Activated CD4-positive, alpha-beta T cell treated with anti-CD3 and anti-CD28 coated beads, Interleukin-2, amount 10 ng/mL, durations not matched to agents 7 days and 5 days (primary cell): ENCODE data around the gene DMD. TPM values are rescaled to one million over a fixed set of nuclear protein-coding genes. Genes with fewer than 3 reads are reported as not detected.

ENCODE experiments used
- CTCF ChIA-PET: fragments of 350-600 bp; sonication (Branson Sonifier 250); formaldehyde crosslinking; loops from one replicate; lab custom pipeline; 2021; ENCODE audit warnings: antibody characterized with exemption; lab: Charles Lee
- POLR2A ChIA-PET: fragments of 350-600 bp; sonication (Branson Sonifier 250); formaldehyde crosslinking; loops from one replicate; lab custom pipeline; 2021; ENCODE audit warnings: antibody characterized with exemption; lab: Charles Lee
- DNase-seq: peaks from one replicate; pipeline ENCODE4 v3.0.0-alpha.2; 2020
- H3K27ac Mint-ChIP-seq: one replicate; pipeline ENCODE4 v1.8.0; 2021; ENCODE audit warnings: mild to moderate bottlenecking, moderate library complexity, mixed read lengths
- H3K27me3 Mint-ChIP-seq: one replicate; pipeline ENCODE4 v1.8.0; 2021; ENCODE audit warnings: mixed read lengths
- H3K36me3 Mint-ChIP-seq: one replicate; pipeline ENCODE4 v1.8.0; 2021; ENCODE audit warnings: low read depth, mixed read lengths
- H3K4me1 Mint-ChIP-seq: one replicate; pipeline ENCODE4 v1.8.0; 2021; ENCODE audit warnings: mixed read lengths
- H3K4me3 Mint-ChIP-seq: one replicate; pipeline ENCODE4 v1.8.0; 2021; ENCODE audit warnings: mild to moderate bottlenecking, moderate library complexity, mixed read lengths
- H3K9me3 Mint-ChIP-seq: one replicate; pipeline ENCODE4 v1.8.0; 2021; ENCODE audit warnings: mixed read lengths
- total RNA-seq, 2 experiments: library from RNA; stranded (reverse); gene quantifications; one replicate each; pipeline ENCODE4 v1.2.3, GENCODE V29; 2021

DMD gene
- total RNA-seq, 2 experiments from 2014 or later = 0.57 to 0.83 TPM

DNA sequence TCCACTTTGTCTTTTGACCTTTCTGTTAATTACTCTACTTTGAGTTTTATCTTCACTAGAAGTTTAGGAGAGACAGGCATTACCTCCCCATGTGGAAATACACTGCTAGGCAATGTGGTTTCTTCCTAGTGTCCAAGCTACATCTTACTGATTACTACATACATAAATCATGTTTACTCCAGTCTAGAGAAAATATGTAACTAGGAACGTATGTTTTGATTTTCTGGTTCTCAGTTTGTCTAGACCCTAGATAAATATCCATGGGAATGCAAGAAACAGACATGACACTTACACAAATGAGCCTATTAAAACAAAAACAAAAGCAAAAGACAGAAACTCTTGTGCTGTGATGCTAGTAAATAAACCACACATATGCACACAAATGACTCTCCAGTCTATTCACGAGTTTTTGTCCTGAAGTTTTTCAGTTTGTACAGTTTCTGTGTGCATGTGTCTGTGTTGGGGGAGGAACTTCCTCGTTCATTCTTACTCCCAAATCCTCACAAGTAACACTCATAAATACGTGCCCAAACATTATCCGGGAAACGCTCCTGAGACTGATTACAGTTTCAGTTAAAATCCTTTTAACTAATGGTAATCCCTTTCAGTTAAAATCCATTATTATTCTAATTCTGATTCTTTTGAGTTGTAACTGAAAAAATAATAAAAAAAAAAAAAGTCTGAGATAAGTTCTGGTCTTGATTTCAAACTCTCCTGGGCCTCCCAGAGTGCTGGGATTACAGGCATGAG is 1856.0 kb downstream of the DMD start:
- Mint-ChIP-seq H3K27me3 (no peaks in the 10 kb centered on the region), H3K9me3 (no peaks in the 10 kb centered on the region), H3K36me3 (no peaks in the 10 kb centered on the region), H3K4me3 (no peak overlapping the region), H3K27ac (no peak overlapping the region), H3K4me1 (no peaks in the 10 kb centered on the region)
- ChIA-PET CTCF (no interaction called here), POLR2A (no interaction called here)
- no peak for DNase-seq

- POLR2A ChIA-PET = no interaction called here
- Mint-ChIP-seq H3K27me3 (peaks cover 1% of the 10 kb centered on the region), H3K9me3 (no peaks in the 10 kb centered on the region), H3K4me1 (no peaks in the 10 kb centered on the region), H3K4me3 (no peak overlapping the region), H3K27ac (no peak overlapping the region), H3K36me3 (no peaks in the 10 kb centered on the region)
- no peak for DNase-seq
- CTCF ChIA-PET = no interaction called here
These were observed 1858.3 kb downstream of the DMD start for GRCh38 chrX:31353095-31353494.

DNA sequence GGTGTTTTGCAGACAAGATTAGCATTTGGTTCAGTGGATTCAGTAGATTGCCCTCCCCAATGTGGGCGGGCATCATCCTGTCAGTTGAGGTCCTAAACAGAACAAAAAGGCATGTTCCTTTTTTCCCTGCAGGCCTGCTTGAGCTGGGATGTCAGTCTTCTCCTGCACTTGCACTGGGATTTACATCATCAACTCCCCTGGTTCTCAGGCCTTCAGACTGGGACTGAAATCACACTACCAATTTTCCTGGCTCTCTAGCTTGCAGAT is 1860.6 kb downstream of the DMD start:
- POLR2A ChIA-PET = no interaction called here
- Mint-ChIP-seq H3K4me3 (no peak overlapping the region), H3K9me3 (no peaks in the 10 kb centered on the region), H3K36me3 (no peaks in the 10 kb centered on the region), H3K4me1 (no peaks in the 10 kb centered on the region), H3K27me3 (peaks cover 1% of the 10 kb centered on the region), H3K27ac (no peak overlapping the region)
- CTCF ChIA-PET = no interaction called here
- DNase-seq = no peak

GRCh38 chrX:31349515-31349914 is 1861.8 kb downstream of the DMD start:
- POLR2A ChIA-PET = no interaction called here
- Mint-ChIP-seq H3K4me1 (no peaks in the 10 kb centered on the region), H3K36me3 (no peaks in the 10 kb centered on the region)

DNA sequence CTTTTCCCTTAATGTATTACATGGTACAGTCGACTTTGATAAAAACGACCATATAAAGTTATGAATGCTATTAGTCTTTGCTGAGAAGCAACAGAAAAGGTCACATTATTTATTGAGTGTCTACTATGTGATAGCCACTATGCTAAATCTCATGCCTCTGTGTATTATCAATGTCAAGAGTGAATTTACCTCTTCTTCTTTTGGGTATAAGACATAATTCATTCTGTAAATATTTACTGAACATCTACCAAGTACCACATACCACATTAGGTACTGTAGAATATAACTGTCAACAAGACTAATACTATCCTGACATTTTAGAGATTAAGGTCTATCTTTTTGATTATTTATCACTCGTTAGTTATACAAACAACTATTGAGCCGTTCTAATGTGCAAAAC is 1870.8 kb downstream of the DMD start:
- no peaks in the 10 kb centered on the region for H3K27me3 Mint-ChIP-seq
- ChIA-PET CTCF (no interaction called here), POLR2A (no interaction called here)
- H3K27ac Mint-ChIP-seq = no peak overlapping the region
- no peak overlapping the region for H3K4me3 Mint-ChIP-seq
- no peak for DNase-seq
- no peaks in the 10 kb centered on the region for H3K36me3 Mint-ChIP-seq
- no peaks in the 10 kb centered on the region for H3K9me3 Mint-ChIP-seq
- no peaks in the 10 kb centered on the region for H3K4me1 Mint-ChIP-seq

More at GRCh38 chrX:31349515-31349914, 1861.8 kb downstream of the DMD start:
- CTCF ChIA-PET = no interaction called here
- H3K9me3 Mint-ChIP-seq = no peaks in the 10 kb centered on the region
- H3K27me3 Mint-ChIP-seq = peaks cover 1% of the 10 kb centered on the region
- no peak overlapping the region for H3K27ac Mint-ChIP-seq
- no peak overlapping the region for H3K4me3 Mint-ChIP-seq
- no peak for DNase-seq

GRCh38 chrX:31338991-31339350 is 1872.4 kb downstream of the DMD start:
- no peaks in the 10 kb centered on the region for H3K4me1 Mint-ChIP-seq
- CTCF ChIA-PET = no interaction called here

GRCh38 chrX:31337332-31337731 is 1874.0 kb downstream of the DMD start:
- ChIA-PET POLR2A (no interaction called here), CTCF (no interaction called here)
- H3K4me3 Mint-ChIP-seq = no peak overlapping the region
- no peak overlapping the region for H3K27ac Mint-ChIP-seq
- no peaks in the 10 kb centered on the region for H3K9me3 Mint-ChIP-seq
- DNase-seq = no peak
- no peaks in the 10 kb centered on the region for H3K27me3 Mint-ChIP-seq
- H3K4me1 Mint-ChIP-seq = no peaks in the 10 kb centered on the region
- H3K36me3 Mint-ChIP-seq = no peaks in the 10 kb centered on the region

More at GRCh38 chrX:31338991-31339350, 1872.4 kb downstream of the DMD start:
- POLR2A ChIA-PET = no interaction called here
- H3K4me3 Mint-ChIP-seq = no peak overlapping the region
- no peak overlapping the region for H3K27ac Mint-ChIP-seq
- no peaks in the 10 kb centered on the region for H3K36me3 Mint-ChIP-seq
- H3K9me3 Mint-ChIP-seq = no peaks in the 10 kb centered on the region
- no peak for DNase-seq
- H3K27me3 Mint-ChIP-seq = no peaks in the 10 kb centered on the region

DNA sequence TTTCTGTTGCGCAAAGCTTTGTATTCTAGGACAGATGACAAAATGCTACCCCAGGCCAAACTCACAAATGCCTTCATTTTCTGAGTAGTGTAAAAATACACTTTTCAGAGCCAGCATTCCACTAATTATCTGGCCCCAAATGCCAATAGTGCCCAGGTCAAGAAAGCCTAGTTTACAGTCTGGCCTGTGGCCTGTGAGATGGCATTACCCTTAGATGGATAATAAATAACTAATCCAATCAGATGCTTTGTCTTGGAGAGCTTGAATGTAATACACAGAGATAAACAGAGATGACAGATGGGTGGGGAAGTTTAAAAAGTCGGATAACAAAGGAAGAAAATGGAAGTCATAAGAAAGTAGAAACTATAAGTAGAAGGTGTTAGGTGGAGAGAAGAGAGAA is 1874.9 kb downstream of the DMD start:
- no peak for DNase-seq
- Mint-ChIP-seq H3K36me3 (no peaks in the 10 kb centered on the region), H3K4me3 (no peak overlapping the region), H3K9me3 (no peaks in the 10 kb centered on the region), H3K4me1 (no peaks in the 10 kb centered on the region), H3K27ac (no peak overlapping the region), H3K27me3 (no peaks in the 10 kb centered on the region)
- POLR2A ChIA-PET = no interaction called here
- CTCF ChIA-PET = no interaction called here

DNA sequence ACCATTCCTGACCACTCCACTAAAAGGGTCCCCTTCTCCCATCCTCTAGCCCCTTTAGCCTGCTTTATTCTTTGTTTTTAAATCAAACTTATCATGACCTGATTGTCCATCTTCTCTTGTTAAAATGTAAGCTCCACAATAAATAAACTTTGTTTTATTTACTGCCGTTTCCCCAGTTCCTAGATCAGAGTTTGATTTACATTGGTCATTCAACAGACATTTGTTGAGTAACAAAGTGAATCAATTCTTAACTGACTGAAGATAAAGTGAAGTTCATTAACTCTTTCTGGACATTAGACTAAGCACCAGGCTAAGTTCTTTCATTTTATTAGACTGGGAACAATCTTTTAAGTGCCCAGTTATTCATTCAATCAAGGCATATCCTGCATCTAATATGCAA is 1876.4 kb downstream of the DMD start:
- no peak overlapping the region for H3K27ac Mint-ChIP-seq

GRCh38 chrX:31333165-31333831 is 1878.1 kb downstream of the DMD start:
- H3K36me3 Mint-ChIP-seq = no peaks in the 10 kb centered on the region
- POLR2A ChIA-PET = no interaction called here

More for the DNA sequence above, 1876.4 kb downstream of the DMD start:
- ChIA-PET POLR2A (no interaction called here), CTCF (no interaction called here)
- Mint-ChIP-seq H3K27me3 (no peaks in the 10 kb centered on the region), H3K9me3 (no peaks in the 10 kb centered on the region), H3K4me3 (no peak overlapping the region), H3K36me3 (no peaks in the 10 kb centered on the region), H3K4me1 (no peaks in the 10 kb centered on the region)
- DNase-seq = no peak

DNA sequence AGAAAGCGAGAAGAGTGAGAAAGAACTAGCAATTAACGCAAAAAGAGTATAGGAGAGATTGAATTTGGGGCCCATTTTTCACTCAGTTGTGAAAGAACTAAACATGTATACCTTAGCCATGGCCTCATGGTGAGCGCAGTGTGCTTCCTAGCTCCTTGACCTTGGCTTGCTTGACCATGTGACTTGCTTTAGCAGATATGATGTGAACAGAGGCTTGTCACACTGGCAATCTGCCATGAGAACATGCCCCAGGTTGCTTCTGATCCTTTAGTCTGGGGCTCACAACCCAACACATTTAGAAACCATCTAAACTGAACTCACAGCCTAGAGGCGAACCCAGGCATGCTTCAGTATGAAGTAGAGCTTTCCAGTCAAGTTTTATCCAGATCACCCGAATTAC is 1879.4 kb downstream of the DMD start:
- H3K4me3 Mint-ChIP-seq = no peak overlapping the region
- no peak for DNase-seq
- CTCF ChIA-PET = no interaction called here
- H3K4me1 Mint-ChIP-seq = no peaks in the 10 kb centered on the region
- no peaks in the 10 kb centered on the region for H3K27me3 Mint-ChIP-seq
- H3K36me3 Mint-ChIP-seq = no peaks in the 10 kb centered on the region
- no peak overlapping the region for H3K27ac Mint-ChIP-seq
- POLR2A ChIA-PET = no interaction called here
- H3K9me3 Mint-ChIP-seq = no peaks in the 10 kb centered on the region

More at GRCh38 chrX:31333165-31333831, 1878.1 kb downstream of the DMD start:
- Mint-ChIP-seq H3K27ac (no peak overlapping the region), H3K27me3 (no peaks in the 10 kb centered on the region), H3K9me3 (no peaks in the 10 kb centered on the region), H3K4me1 (no peaks in the 10 kb centered on the region), H3K4me3 (no peak overlapping the region)
- CTCF ChIA-PET = interaction anchor here (0.6 kb wide), 2 partner anchors 320 to 851 kb away, joined by 3 read pairs; no protein-coding TSS in a partner anchor
- DNase-seq = no peak

DNA sequence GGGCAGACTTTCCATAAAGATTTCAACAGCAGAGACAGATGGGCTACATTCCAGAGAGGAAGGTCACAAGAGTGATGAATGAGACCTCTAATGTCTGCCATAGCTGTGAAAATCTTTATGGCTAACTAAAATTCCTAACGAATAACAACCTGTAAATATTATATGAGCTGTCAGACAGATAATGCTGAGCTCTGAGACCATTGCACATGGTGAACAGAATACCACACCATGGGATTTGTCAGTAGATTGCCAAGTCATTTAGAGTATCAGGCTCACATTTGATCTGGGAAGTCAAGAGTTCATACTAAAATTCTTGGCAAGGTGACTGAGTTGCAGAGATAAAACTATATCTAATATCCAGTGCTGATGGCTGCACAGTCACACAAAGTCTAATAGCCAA is 1880.3 kb downstream of the DMD start:
- Mint-ChIP-seq H3K27ac (no peak overlapping the region), H3K4me3 (no peak overlapping the region)
- CTCF ChIA-PET = no interaction called here

DNA sequence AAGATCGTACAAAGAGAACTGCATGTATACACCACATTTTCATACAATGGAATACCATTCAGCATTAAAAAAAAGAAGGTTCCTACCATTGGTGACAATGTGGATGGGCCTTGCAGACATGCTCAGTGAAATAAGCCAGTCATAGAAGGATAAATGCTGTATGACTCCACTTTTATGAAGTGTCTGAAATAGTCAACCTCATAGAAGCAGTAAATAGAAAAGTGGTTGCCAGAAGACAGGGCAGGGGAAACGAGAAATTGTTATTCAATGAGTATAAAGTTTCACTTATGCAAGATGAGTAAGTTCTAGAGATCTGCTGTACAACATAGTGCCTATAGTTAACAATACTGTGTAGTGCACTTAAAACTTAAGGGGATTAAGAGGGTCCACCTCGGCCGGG is 1882.1 kb downstream of the DMD start:
- Mint-ChIP-seq H3K27ac (no peak overlapping the region), H3K27me3 (no peaks in the 10 kb centered on the region), H3K4me1 (no peaks in the 10 kb centered on the region), H3K36me3 (no peaks in the 10 kb centered on the region), H3K4me3 (no peak overlapping the region), H3K9me3 (no peaks in the 10 kb centered on the region)
- POLR2A ChIA-PET = no interaction called here
- no peak for DNase-seq
- CTCF ChIA-PET = no interaction called here

More for the DNA sequence above, 1880.3 kb downstream of the DMD start:
- DNase-seq = no peak
- no peaks in the 10 kb centered on the region for H3K36me3 Mint-ChIP-seq
- POLR2A ChIA-PET = no interaction called here
- no peaks in the 10 kb centered on the region for H3K9me3 Mint-ChIP-seq
- no peaks in the 10 kb centered on the region for H3K4me1 Mint-ChIP-seq
- H3K27me3 Mint-ChIP-seq = no peaks in the 10 kb centered on the region

GRCh38 chrX:31323658-31324057 is 1887.7 kb downstream of the DMD start:
- Mint-ChIP-seq H3K4me1 (no peaks in the 10 kb centered on the region), H3K36me3 (no peaks in the 10 kb centered on the region), H3K9me3 (no peaks in the 10 kb centered on the region), H3K4me3 (no peak overlapping the region), H3K27me3 (no peaks in the 10 kb centered on the region), H3K27ac (no peak overlapping the region)
- ChIA-PET CTCF (no interaction called here), POLR2A (no interaction called here)
- no peak for DNase-seq
